ENCODE measurements around the gene PHB1. TPM values are rescaled to one million over a fixed set of nuclear protein-coding genes. Genes with fewer than 3 reads are reported as not detected.
A peak's percentile ranks its signal among the peaks of the same experiment; 100 is the strongest.

PHB1 gene
- total and polyA plus RNA-seq, 2 experiments from 2014 or later: 194 to 211 TPM

DNA sequence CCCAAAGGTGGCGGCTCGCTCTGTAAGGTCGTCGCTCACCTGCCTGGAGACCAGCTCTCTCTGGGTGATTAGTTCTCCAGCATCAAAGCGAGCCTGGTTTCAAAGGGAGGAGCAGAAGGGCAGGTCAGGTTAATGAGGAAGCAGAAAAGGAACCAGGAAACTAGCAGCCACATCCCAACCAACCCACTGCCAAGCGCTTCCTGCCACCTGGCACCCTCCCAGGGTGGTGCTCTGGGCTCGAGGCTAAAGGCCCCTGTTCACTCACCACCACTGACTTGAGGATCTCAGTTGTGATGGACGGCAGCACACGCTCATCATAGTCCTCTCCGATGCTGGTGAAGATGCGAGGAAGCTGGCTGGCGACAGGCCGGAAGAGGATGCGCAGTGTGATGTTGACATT lies 5.6 kb downstream of the PHB1 start (continued):
- TF ChIP-seq, protein P1, sequence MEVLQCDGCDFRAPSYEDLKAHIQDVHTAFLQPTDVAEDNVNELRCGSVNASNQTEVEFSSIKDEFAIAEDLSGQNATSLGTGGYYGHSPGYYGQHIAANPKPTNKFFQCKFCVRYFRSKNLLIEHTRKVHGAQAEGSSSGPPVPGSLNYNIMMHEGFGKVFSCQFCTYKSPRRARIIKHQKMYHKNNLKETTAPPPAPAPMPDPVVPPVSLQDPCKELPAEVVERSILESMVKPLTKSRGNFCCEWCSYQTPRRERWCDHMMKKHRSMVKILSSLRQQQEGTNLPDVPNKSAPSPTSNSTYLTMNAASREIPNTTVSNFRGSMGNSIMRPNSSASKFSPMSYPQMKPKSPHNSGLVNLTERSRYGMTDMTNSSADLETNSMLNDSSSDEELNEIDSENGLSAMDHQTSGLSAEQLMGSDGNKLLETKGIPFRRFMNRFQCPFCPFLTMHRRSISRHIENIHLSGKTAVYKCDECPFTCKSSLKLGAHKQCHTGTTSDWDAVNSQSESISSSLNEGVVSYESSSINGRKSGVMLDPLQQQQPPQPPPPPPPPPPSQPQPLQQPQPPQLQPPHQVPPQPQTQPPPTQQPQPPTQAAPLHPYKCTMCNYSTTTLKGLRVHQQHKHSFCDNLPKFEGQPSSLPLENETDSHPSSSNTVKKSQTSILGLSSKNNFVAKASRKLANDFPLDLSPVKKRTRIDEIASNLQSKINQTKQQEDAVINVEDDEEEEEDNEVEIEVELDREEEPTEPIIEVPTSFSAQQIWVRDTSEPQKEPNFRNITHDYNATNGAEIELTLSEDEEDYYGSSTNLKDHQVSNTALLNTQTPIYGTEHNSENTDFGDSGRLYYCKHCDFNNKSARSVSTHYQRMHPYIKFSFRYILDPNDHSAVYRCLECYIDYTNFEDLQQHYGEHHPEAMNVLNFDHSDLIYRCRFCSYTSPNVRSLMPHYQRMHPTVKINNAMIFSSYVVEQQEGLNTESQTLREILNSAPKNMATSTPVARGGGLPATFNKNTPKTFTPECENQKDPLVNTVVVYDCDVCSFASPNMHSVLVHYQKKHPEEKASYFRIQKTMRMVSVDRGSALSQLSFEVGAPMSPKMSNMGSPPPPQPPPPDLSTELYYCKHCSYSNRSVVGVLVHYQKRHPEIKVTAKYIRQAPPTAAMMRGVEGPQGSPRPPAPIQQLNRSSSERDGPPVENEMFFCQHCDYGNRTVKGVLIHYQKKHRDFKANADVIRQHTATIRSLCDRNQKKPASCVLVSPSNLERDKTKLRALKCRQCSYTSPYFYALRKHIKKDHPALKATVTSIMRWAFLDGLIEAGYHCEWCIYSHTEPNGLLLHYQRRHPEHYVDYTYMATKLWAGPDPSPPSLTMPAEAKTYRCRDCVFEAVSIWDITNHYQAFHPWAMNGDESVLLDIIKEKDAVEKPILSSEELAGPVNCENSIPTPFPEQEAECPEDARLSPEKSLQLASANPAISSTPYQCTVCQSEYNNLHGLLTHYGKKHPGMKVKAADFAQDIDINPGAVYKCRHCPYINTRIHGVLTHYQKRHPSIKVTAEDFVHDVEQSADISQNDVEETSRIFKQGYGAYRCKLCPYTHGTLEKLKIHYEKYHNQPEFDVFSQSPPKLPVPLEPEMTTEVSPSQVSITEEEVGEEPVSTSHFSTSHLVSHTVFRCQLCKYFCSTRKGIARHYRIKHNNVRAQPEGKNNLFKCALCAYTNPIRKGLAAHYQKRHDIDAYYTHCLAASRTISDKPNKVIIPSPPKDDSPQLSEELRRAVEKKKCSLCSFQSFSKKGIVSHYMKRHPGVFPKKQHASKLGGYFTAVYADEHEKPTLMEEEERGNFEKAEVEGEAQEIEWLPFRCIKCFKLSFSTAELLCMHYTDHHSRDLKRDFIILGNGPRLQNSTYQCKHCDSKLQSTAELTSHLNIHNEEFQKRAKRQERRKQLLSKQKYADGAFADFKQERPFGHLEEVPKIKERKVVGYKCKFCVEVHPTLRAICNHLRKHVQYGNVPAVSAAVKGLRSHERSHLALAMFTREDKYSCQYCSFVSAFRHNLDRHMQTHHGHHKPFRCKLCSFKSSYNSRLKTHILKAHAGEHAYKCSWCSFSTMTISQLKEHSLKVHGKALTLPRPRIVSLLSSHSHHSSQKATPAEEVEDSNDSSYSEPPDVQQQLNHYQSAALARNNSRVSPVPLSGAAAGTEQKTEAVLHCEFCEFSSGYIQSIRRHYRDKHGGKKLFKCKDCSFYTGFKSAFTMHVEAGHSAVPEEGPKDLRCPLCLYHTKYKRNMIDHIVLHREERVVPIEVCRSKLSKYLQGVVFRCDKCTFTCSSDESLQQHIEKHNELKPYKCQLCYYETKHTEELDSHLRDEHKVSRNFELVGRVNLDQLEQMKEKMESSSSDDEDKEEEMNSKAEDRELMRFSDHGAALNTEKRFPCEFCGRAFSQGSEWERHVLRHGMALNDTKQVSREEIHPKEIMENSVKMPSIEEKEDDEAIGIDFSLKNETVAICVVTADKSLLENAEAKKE (CRISPR knock-in tag; IDR thresholded peaks at IDR 0.05): no peak

DNA sequence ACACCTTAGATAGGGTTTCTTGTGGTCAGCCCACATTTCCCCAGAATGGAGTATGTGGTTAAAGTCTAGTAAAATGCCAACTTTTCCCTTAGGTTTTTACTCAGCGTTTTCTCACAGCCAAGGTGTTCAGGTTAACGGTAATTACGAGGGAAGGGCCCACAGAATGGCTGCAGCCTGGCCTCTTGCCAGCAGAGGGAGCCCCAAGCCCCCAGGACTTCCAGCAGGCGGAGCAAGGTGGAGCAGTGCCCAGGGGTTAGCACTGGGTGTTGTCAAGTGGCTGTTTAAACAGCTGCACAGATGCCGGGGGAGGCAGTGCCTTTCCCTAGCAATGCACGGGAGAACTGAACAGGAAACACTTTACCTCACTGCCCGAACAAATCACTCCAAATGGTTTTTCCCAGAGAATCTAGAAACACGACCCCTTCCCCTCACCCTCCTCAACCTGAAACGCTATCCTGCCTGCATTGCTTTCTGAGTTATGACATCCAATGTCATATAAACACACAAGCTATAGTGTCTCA lies 6.6 kb downstream of the PHB1 start:
- no peaks in the 10 kb centered on the region for H3K4me1 ChIP-seq (ENCODE audit: insufficient read depth)
- peak; percentile 88 for DNase-seq (ENCODE audit: low spot score)
- peaks cover 20% of the 10 kb centered on the region for H4K20me1 ChIP-seq (replicated peaks; ENCODE audit: insufficient read depth)
- Mint-ChIP-seq H3K4me3 (no peak overlapping the region), H3K4me1 (peaks cover 1% of the 10 kb centered on the region; the same call in 1 of the 3 replicates), H3K36me3 (ENCODE audit: low read depth) (peaks cover 96% of the 10 kb centered on the region), H3K27ac (no peak overlapping the region), H3K9me3 (no peaks in the 10 kb centered on the region), H3K27me3 (ENCODE audit: insufficient read depth, low read depth, poor library complexity) (peaks cover 12% of the 10 kb centered on the region)
- no peak overlapping the region for H3K4me2 ChIP-seq
- H3K36me3 ChIP-seq (ENCODE audit: insufficient read depth): peaks cover 70% of the 10 kb centered on the region
- no peak overlapping the region for H3K4me3 ChIP-seq
- peak; percentile 100 for ATAC-seq
- peaks cover 13% of the 10 kb centered on the region for H3K79me2 ChIP-seq (replicated peaks; ENCODE audit: insufficient read depth)
- no peaks in the 10 kb centered on the region for H3K9me2 ChIP-seq (ENCODE audit: insufficient read depth)
- peaks cover 43% of the 10 kb centered on the region; the same call in 1 of the 2 replicates for H3F3A ChIP-seq (replicated peaks; ENCODE audit: low read depth)
- H3K27ac ChIP-seq (ENCODE audit: low read depth): 0 out of 2 replicates have a peak overlapping the region, but pooled peaks have one; percentile 63
- TF ChIP-seq, protein P2, sequence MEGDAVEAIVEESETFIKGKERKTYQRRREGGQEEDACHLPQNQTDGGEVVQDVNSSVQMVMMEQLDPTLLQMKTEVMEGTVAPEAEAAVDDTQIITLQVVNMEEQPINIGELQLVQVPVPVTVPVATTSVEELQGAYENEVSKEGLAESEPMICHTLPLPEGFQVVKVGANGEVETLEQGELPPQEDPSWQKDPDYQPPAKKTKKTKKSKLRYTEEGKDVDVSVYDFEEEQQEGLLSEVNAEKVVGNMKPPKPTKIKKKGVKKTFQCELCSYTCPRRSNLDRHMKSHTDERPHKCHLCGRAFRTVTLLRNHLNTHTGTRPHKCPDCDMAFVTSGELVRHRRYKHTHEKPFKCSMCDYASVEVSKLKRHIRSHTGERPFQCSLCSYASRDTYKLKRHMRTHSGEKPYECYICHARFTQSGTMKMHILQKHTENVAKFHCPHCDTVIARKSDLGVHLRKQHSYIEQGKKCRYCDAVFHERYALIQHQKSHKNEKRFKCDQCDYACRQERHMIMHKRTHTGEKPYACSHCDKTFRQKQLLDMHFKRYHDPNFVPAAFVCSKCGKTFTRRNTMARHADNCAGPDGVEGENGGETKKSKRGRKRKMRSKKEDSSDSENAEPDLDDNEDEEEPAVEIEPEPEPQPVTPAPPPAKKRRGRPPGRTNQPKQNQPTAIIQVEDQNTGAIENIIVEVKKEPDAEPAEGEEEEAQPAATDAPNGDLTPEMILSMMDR (conservative IDR thresholded peaks at IDR 0.05; ENCODE audit: low read depth in 2 of 2): peak; percentile 97 to 98
- TF ChIP-seq, protein P1 (CRISPR knock-in tag; IDR thresholded peaks at IDR 0.05): no peak
- no peak for TF ChIP-seq ZNF331 (CRISPR knock-in tag; IDR thresholded peaks at IDR 0.05; ENCODE audit: low read depth)
- no peaks in the 10 kb centered on the region for H3K27me3 ChIP-seq (ENCODE audit: insufficient read depth)
- H2AFZ ChIP-seq: no peak overlapping the region

All from GM23338 (cell line).